Lower leg skin (tissue), 3 donors: ENCODE results near the gene TMEM144.

Experiments
- CTCF ChIP-seq, 3 donors: fragments of 450-650 bp; IDR thresholded peaks; one replicate each; pipeline ENCODE4 v1.5.1; 2016; ENCODE audit warnings: antibody characterized with exemption in 3 of 3, mild to moderate bottlenecking in 3 of 3, moderate library complexity in 2 of 3
- POLR2A ChIP-seq, 2 donors: fragments of 450-650 bp; IDR thresholded peaks; one replicate each; pipeline ENCODE4 v1.6.1; 2016 to 2017; ENCODE audit warnings: antibody characterized with exemption in 2 of 2, mild to moderate bottlenecking in 1 of 2, moderate library complexity in 1 of 2

GRCh38 chr4:158217763-158218162, 7.5 kb downstream of the TMEM144 start:
- TF ChIP-seq CTCF (IDR thresholded peaks at IDR 0.05) (no peak), POLR2A (IDR thresholded peaks at IDR 0.05) (no peak)
